Activated CD8-positive, alpha-beta memory T cell treated with anti-CD3 and anti-CD28 coated beads, Interleukin-2, amount 50 U/mL, for 24 hours (primary cell): ENCODE results near the gene TMED1.
"Not testable (repeated sequence)": the region's sequence is repeated elsewhere in the genome, so short reads cannot be mapped to it uniquely, and the experiment has no call there.

Experiments used
- DNase-seq: peaks from one replicate; pipeline ENCODE4 v3.0.0-alpha.2; 2020; ENCODE audit errors: extremely low read depth

TMED1 gene

DNA sequence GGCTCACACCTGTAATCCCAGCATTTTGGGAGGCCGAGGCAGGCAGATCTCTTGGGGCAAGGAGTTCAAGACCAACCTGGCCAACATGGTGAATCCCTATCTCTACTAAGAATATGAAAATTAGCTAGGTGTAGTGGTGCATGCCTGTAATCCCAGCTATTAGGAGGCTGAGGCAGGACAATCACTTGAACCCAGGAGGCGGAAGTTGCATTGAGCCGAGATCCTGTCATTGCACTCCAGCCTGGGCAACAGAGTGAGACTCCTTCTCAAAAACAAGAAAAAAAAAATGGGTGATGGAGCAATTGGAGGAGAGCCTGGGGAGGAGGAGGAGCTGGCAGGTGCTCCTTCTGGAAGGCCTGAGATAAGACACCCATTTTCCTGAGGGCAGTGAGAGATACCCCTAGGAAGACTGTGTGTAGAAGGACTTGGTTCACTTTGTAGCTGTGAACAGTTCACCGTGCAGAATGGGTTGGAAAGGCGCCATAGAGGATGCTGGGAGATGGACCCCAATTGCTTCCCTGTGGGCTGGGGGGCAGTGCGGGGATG, 26.6 kb upstream of the TMED1 start:
- no peak for DNase-seq

DNA sequence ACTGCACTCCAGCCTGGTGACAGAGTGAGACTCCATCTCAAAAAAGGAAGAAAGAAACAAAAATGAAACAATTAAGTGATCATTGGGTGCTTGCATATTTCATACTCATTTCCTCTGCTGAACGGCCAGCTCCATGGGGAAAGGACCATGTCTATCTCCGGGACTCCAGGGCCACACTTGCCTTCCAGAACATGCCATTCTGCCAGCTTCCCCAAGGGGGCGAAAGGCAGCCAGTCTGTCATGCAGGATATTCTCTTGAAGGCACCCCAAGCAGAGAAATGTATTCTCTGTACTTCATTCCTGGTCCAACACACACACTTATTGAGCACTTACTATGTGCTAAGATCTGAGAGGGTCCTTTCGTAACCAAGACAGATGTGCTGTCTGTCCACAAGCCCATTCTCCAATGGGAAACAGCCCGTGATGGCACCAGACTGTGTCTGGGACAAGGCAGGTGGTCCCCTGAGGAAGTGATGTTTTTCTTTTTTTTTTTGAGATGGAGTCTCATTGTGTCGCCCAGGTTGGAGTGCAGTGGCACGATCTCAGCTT, 25.2 kb upstream of the TMED1 start:
- no peak for DNase-seq

DNA sequence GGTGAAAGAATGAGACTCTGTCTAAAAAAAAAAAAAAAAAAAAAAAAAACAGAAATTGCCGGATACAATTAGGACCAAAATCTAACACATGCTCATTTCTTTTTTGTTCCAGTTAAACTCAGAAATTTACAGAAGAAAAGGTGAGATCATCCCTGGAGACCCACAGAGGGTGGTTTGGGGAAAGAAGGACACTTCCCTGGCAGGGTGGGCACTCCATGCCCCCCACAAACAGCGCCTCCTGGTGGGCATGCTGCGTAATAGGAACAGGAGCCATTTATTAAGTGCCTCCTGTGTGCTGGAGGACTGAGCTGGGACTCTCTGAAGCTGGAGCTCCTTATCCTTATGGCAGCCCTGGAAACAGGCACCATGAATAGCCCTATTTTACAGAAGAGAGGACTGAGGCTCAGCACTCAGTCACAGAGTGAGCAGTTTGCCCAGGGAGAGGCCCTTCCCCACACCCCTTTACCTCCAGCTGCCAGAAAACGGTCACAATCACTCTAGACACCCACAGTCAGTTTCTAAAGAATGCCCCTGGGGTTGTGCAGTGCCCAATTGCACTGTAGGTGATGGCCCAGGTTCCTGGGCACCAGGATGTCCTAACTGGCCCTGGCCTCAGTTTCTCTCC, 22.3 kb upstream of the TMED1 start:
- DNase-seq, result no peak

DNA sequence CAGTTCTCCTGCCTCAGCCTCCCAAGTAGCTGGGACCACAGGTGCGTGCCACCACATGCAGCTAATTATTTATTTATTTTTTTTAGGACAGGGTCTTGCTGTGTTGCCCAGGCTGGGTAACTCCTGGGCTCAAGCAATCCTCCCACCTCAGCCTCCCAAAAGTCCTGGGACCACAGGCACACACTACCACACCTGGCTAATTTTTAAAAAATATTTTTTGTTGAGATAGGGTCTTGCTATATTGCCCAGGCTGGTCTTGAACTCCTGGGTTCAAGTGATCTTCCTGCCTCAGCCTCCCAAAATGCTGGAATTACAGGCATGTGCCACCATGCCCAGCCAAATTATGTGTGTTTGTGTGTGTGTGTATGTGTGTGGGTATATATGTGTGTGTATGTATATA, 20.9 kb upstream of the TMED1 start:
- DNase-seq, result not testable (repeated sequence)

DNA sequence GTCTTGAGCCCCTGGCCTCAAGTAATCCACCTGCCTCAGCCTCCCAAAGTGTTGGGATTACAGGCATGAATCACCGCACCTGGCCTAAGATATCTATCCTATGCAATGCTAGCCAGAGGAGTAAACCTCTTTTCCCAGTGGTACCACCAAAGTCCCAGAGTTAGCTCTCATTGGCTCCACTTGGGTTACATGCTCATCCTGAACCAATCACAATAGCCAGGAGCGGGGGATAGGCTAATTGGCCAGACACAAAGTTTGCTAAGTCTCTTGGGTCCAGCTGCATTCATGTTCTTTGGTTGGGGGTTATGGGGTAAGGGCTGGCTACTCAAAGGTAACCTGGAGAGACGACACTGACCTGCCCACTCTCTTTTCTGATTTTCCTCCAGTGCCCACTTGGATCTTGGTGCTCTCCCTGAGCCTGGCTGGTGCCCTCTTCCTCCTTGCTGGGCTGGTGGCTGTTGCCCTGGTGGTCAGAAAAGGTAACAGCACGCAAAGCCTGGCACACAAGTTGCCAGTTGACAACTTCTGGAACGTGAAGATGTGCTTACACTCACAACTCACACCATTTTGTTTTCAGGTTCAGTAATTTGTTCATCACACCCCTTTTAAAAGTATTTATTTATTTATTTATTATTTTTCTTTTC, 20.0 kb upstream of the TMED1 start:
- DNase-seq, result no peak

DNA sequence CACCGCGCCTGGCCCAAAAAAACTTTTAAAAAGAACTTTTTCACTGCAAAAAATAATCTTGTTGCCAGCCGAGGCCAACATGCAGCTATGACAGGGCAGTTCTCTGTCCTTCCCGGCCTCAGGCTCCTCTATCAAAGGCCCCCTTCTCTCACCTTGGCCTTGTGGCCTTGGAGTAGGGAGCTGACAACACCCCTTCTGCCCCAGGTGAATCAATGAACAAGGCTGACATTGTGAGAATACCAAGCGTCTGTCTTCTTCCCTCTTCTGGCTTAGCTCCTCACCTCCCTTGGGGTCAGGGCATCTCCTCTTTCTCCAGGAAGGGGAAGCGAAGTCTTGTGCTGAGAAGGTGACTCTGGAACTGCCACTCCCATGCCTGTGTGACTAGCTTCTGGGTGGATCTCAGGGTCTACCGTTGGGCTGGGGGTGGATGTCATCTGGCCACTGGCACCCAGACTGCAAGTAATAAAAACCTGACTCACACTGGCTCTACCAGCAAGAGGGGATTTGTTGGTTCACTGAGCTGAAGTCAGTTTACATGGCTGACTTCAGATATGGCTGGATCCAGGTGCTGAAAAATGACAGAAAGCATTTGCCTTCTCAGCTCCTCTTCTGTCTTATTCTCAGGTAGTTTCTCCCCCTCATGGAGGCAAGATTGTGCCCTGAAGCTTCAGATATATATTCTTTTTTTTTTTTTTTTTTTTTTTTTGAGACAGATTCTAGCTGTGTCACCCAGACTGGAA, 18.5 kb upstream of the TMED1 start:
- DNase-seq, result no peak

DNA sequence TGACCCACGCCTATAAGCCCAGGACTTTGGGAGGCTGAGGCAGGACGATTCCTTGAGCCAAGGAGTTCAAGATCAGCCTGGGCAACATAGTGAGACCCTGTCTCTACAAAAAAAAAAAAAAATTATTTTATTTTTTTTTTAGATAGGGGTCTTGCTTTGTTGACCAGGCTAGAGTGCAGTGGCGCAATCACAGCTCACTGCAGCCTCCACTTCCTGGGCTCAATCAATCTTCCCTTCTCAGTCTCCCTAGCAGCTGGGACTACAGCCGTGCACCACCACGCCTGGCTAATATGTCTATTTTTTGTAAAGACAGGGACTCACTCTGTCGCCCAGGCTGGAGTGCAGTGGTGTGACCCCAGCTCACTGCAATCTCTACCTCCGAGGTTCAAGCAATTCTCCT, 16.9 kb upstream of the TMED1 start:
- DNase-seq, result no peak

DNA sequence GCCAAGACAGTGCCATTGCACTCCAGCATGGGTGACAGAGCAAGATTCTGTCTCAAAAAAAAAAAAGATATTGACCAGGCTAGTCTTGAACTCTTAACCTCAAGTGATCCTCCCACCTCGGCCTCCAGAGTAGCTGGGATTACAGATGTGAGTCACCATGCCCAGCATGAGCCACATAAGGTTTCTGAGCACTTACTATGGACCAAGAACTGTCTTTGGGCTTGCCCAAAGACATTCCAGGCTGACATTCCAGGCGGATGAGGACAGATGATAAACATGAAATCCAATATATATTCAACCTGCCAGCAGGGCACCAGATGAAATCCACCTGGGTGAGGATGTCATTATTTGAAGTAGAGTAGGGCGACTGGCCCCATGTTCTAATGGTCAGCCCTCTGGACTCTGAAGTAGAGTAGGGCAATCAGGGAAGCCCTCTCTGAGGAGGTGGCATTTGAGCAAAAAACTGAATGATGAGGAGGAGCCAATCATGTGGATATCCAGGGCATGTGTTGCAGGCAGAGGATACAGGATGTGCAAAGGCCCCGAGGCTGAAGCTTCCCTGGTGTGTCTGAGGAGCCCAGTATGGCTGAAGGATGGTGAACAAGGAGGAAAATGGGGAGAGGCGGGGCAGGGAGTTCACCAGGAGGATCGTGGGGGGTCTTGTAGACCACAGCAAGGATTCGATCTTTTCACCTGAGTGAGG, 16.2 kb upstream of the TMED1 start:
- DNase-seq, result no peak

DNA sequence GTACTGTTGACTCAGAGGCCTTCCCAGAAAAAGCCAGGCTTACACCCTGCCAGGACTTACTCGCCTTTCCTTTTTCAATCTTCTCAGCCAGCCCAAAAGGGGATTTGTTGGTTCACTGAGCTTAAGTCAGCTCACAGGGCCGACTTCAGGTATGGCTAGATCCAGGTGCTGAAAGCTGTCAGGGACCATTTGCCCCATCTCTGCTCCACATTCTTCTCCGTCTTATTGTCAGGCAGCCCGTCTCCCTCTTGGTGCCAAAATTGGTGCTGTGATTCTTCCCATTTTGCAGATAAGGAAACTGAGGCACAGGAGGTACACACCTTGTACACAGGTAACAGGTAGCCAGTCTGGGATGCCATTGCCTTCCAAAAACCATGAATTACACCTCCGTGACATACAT, 14.6 kb upstream of the TMED1 start:
- no peak for DNase-seq

DNA sequence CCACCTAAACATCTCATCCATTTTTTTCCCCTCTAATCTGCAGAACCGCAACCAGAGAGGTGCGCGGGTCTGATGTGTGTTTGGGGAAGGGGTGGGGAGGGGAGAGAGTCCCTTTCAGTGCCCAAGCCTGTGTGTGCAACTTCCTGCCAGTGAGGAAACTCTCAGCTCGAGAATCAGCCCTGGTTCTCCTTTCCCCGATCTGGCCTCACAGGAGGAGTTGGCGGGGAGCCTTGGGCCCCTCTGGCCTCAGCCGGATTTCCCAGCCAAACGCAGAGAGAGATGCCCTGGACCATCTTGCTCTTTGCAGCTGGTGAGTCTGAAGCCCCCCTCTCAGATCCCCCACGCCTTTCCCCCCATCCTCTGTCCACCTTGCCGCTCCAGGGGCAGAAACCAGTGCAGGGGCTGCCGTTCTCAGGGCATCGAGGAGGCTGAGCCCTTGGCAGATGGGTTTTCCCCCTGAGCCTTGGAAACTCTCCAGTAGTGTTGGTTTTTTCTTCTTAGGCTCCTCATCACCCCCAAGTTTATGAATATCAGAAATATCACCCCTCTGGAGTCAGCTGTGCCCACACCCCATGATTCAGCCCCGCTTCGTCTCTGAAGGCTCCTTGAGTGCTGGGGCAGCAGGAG, 12.3 kb upstream of the TMED1 start, which contains the start of gene C19orf38:
TSS of gene C19orf38 (plus strand) at position 186 of the 627 bp plus-strand sequence. CDS start at position 280, 94 bp downstream.
- no peak for DNase-seq

DNA sequence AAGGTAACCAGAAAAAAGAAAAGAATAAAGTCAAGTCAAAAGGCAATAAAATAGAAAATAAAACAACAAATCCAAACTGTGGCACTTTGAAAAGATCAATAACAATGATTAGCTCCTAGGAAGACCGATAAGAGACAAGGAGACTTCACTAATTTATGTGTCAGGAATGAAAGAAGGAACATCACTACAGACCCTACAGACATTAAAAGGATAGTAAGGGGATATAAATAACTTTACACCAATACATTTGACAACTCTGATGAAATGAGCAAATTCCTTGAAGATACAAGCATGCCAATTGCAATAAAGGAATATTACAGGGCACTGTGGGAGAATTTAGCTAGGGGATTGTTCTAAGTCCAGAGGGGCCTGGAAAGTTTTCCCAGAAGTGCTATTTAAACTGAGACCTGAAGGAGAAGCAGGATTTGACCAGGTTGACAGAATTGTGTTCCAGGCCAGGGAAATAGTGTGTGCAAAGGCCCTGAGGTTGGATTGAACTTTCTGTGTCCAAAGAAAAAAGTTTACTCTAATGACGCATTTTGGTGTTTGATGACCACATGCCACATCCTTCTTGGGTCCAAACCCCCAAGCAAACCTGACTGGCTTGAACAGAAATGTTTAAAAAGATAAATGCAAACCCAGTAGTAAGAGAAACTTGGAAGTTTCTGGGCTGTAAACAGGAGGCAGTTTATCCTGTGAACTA, 10.6 kb upstream of the TMED1 start:
- DNase-seq, result no peak

DNA sequence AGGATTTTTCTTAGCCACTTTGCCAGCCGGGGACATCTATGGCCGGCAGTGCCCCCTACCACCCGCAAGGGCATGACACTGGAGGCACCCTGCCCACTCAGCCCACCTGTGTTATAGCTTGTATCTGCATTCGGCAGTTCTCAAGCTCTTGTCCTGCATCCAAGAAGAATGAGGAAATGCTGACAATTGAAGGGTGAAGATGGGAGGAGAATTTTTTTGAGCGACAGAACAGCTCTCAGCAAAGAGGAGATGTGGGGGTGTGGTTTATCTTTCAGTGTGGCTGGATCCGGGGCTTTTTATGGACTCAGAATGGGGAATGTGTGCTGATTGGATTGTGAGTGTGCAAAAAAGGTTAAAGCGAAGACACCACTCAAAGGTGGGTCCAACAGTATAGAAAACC, 6.8 kb upstream of the TMED1 start:
- DNase-seq, result no peak

DNA sequence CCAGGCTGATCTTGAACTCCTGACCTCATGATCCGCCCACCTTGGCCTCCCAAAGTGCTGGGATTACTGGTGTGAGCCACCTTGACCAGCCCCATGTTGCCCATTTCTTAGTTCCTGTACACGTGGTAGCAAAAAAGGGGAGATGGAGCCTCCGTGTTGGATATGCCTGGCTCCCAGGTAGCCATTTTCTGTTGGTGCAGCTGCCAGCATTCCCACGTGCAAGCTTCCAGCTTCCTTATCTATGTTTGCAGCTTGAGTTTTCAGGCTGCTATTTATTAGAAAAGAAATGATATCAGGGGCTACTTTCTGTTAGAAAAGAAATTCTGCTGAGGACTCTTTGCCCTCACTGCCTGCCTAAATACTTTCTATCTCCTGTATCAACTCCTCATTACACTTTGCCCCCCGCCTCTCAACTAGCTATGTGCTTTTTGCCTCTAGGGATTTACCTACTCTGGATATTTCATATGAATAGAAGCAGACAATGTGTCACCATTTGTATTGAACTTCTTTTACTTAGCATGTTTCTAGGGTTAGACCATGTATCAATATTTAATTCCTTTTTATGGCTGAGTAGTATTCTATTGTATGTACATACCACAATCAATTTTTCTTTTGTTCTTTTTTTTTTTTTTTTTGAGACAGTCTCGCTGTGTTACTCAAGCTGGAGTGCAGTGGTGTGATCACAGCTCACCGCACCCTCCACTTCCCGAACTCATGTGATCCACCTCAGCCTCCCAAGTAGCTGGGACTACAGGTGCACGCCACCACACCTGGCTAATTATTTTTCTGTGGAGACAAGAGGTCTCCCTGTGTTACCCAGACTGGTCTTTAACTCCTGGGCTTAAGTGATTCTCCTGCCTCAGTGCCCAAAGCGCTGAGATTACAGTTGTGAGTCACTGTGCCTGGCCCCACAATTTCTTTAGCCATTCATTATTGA, 3.4 kb upstream of the TMED1 start:
- no peak for DNase-seq

DNA sequence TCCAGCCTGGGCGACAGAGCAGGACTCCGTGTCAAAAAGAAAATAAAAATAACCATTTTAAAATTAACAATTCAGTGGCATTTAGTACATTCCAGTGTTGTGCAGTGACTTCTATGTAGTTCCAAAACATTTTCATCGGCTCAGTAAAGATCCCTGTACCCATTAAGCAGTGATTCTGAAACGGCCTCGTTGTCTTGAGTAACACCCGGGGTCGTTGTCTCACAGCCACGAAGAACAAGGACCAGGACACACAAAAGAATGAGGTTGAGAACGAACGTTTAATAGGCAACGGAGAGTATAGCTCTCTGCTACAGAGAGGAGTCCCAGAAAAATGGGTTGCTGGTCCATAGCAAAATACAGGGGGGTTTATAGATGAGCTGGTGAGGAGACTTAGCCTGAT, 2.4 kb upstream of the TMED1 start:
- no peak for DNase-seq

DNA sequence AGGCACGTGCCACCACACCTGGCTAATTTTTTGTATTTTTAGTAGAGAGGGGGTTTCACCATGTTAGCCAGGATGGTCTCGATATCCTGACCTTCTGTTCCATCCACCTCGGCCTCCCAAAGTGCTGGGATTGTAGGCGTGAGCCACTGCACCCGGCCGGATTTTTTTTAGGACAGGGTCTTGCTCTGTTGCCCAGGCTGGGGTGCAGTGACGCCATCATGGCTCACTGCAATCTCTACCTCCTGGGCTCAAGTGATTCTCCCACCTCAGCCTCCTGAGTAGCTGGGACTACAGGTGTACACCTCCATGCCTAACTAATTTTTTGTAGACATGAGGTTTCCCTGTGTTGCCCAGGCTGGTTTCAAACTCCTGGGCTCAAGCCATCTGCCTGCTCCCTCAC, 1.6 kb upstream of the TMED1 start:
- not testable (repeated sequence) for DNase-seq

DNA sequence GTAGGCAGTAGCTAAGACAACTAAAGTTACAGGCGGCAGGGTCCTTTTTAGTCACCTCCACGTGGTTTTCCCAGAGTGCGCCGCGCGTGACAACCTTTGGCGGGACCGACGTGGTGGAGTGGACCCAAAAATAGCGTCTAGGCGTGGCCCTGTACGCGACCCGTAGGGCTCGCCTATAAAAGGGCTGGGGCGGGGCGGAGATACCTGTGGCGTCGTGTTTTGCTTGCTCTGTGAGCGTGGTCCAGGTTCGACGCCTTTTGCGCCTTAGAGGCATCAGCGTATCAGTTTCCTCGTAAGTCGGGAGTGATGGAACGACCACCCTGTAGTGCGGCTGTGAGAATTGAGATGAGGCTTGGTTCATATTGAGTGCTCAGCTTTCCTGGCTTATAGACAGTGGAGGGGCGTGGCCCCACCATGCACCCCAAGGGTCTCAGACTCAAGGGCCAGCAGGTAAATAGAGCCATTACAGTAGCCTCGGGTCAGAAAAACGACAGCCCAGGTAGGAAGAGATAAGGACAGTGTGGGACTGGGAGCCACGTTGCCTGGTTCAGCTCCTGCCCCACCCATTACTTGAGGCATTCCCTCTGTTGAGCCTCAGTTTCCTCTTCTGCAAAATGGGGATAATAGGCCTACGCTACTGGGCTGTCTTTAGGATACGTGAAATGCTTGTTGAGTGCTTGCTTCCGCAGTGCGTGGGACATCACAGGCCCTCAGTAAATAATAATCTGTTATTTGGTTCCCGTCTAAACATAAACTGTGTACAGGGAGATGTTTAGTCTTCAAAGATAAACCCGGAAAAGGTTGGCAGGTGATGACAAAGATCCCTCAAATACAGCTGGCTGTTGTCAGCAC, 693 bp upstream of the TMED1 start:
- peak; percentile 67 for DNase-seq

DNA sequence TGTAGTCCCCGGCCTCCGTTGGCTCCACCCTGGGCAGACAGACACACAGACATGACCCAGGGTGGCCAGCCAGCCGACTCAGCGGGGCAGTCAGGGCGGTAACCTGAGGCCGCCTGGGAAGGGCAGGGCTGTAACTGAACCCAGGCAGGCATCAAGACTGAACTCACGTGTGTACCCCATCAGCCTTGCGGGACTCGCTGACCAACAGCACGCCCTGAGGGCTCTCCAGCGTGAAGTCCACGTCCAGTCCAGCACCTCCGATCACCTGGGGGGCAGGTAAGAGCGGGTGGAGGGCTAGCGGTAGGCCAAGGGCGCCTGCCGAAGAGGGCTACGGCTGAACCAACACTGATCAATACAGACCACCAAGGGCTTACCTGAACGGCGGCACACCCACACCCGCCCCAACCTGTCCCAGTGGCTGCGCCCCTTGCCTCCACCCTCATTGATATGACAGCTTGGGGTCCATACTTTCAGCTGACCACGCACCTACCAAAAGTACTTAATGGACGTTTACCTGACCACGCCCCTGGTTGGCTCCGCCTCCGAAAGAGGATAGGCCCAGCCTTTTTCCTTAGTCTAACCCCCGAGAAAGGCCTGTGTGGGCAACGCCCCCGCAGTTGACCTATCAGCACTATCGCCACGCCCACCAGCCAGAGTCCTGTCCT, 791 bp downstream of the TMED1 start:
- no peak for DNase-seq

DNA sequence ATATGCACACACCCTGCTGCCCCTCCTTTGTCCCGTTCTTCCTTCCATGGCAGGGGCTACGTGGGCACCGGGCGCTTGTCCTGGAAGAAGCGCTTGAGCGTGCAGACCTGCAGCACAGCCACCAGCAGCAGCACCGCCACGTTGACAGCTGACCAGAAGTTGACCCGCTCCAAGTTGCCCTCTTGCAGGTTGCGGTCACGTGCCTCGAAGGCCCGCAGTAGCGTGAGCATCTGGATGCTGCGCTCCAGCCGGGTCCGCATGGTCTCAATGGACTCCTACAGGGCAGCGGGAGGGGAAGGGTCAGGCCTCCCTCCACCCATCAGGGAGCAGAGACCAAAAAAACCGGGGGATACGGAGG, 3.1 kb downstream of the TMED1 start:
- DNase-seq, result no peak
